Thyroid gland (tissue), 4 donors: ENCODE data around the gene POU2AF1.

ENCODE experiments used
- CTCF ChIP-seq, 6 experiments: fragments of 200-600 bp in 3 of 6; fragments of 450-650 bp in 3 of 6; sonication (generic) in 3 of 6; IDR thresholded peaks; one replicate each; pipeline ENCODE4 v1.5.1; 2016 to 2019; ENCODE audit warnings: antibody characterized with exemption in 6 of 6, mild to moderate bottlenecking in 2 of 6, inconsistent platforms in 1 of 6, moderate library complexity in 1 of 6
- POLR2A ChIP-seq, 2 donors: fragments of 450-650 bp; IDR thresholded peaks; one replicate each; pipeline ENCODE4 v1.6.1; 2017; ENCODE audit warnings: antibody characterized with exemption in 2 of 2, mild to moderate bottlenecking in 2 of 2, moderate library complexity in 1 of 2

DNA sequence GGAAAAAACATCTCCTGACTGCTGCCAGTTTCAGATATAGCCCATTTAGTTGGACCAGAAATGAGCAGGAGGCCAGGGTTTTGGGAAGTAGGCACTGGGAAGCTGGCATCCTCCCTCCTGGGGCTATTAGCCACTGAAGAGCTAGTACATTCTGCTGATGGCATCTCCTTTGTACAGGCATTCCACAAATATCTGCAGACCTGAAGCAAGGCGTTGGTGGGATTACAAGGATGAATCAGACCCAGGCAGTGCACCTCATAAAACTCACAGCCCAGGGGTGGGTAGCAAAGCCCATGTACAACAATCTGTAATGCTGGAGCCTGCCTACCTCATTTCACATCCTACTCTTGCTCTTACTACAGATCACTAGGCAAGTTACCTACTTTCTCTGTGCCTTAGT lies 27.5 kb upstream of the POU2AF1 start:
- no peak for TF ChIP-seq CTCF (IDR thresholded peaks at IDR 0.05)
- TF ChIP-seq POLR2A (IDR thresholded peaks at IDR 0.05), result no peak
